SK-N-SH treated with all-trans-retinoic acid at 6 μM for 48 hours (cell line): ENCODE results near the gene ARHGDIB.
A peak's percentile ranks its signal among the peaks of the same experiment; 100 is the strongest.

Experiments
- ATAC-seq: fragments of 200-7000 bp; cut with Tn5 transposase; 3 replicates; pipeline ENCODE4 v1.9.1; 2020; ENCODE audit warnings: mild to moderate bottlenecking, moderate library complexity
- ARNTL ChIP-seq: fragments of 450-650 bp; formaldehyde crosslinking; IDR thresholded peaks from 2 replicates; pipeline ENCODE4 v1.5.0; 2020; ENCODE audit warnings: low read depth, mild to moderate bottlenecking, moderate library complexity, borderline replicate concordance
- CSDC2 ChIP-seq: fragments of 250-450 bp; sonication (Bioruptor Pico); IDR thresholded peaks from 2 replicates; pipeline ENCODE4 v1.5.0; 2020; ENCODE audit warnings: mild to moderate bottlenecking, moderate library complexity
- CSRNP3 ChIP-seq: fragments of 250-450 bp; sonication (Bioruptor Pico); IDR thresholded peaks from 2 replicates; pipeline ENCODE4 v1.5.1; 2021; ENCODE audit warnings: mild to moderate bottlenecking, moderate library complexity
- ESRRG ChIP-seq: fragments of 250-450 bp; sonication (Bioruptor Pico); IDR thresholded peaks from 2 replicates; pipeline ENCODE4 v1.6.1; 2021; ENCODE audit warnings: mild to moderate bottlenecking
- GLIS3 ChIP-seq: fragments of 250-450 bp; sonication (Bioruptor Pico); IDR thresholded peaks from 2 replicates; pipeline ENCODE4 v1.5.0; 2020; ENCODE audit warnings: mild to moderate bottlenecking, moderate library complexity
- ISL1 ChIP-seq: fragments of 250-450 bp; sonication (Bioruptor Pico); IDR thresholded peaks from 2 replicates; pipeline ENCODE4 v2.1.2; 2022; ENCODE audit warnings: mild to moderate bottlenecking, moderate library complexity
- OSR1 ChIP-seq: fragments of 250-450 bp; sonication (Bioruptor Pico); IDR thresholded peaks from 2 replicates; pipeline ENCODE4 v1.8.0; 2022; ENCODE audit warnings: moderate library complexity, mild to moderate bottlenecking, inconsistent platforms
- PATZ1 ChIP-seq: fragments of 250-450 bp; sonication (Bioruptor Pico); IDR thresholded peaks from 2 replicates; pipeline ENCODE4 v1.8.0; 2020; ENCODE audit warnings: mild to moderate bottlenecking, moderate library complexity, borderline replicate concordance
- PPARA ChIP-seq: fragments of 250-450 bp; sonication (Bioruptor Pico); IDR thresholded peaks from 2 replicates; pipeline ENCODE4 v1.5.0; 2020; ENCODE audit warnings: mild to moderate bottlenecking, borderline replicate concordance
- SNAI2 ChIP-seq: fragments of 250-450 bp; sonication (Bioruptor Pico); IDR thresholded peaks from 2 replicates; pipeline ENCODE4 v1.5.0; 2020; ENCODE audit warnings: mild to moderate bottlenecking, moderate library complexity
- TCF4 ChIP-seq: fragments of 250-450 bp; sonication (Bioruptor Pico); IDR thresholded peaks from 2 replicates; pipeline ENCODE4 v1.8.0; 2021; ENCODE audit warnings: mild to moderate bottlenecking, moderate library complexity, borderline replicate concordance
- TOX ChIP-seq: fragments of 250-450 bp; sonication (Bioruptor Pico); IDR thresholded peaks from 2 replicates; pipeline ENCODE4 v1.8.0; 2021; ENCODE audit warnings: mild to moderate bottlenecking, moderate library complexity, borderline replicate concordance
- ZC3H10 ChIP-seq: fragments of 250-450 bp; sonication (Bioruptor Pico); IDR thresholded peaks from 2 replicates; pipeline ENCODE4 v1.5.1; 2021; ENCODE audit warnings: mild to moderate bottlenecking, moderate library complexity
- ZFP3 ChIP-seq: fragments of 250-450 bp; sonication (Bioruptor Pico); IDR thresholded peaks from 2 replicates; pipeline ENCODE4 v1.5.0; 2020; ENCODE audit warnings: mild to moderate bottlenecking, moderate library complexity
- ZFP30 ChIP-seq: fragments of 450-650 bp; formaldehyde crosslinking; IDR thresholded peaks from 2 replicates; pipeline ENCODE4 v1.5.0; 2022; ENCODE audit warnings: mild to moderate bottlenecking, moderate library complexity
- ZNF565 ChIP-seq: fragments of 450-650 bp; formaldehyde crosslinking; conservative IDR thresholded peaks from 2 replicates; pipeline ENCODE4 v1.5.0; 2020; ENCODE audit warnings: low read depth, mild to moderate bottlenecking, moderate library complexity
- ZNF70 ChIP-seq: fragments of 450-650 bp; formaldehyde crosslinking; IDR thresholded peaks from 2 replicates; pipeline ENCODE4 v1.5.0; 2020; ENCODE audit warnings: mild to moderate bottlenecking, moderate library complexity
- ZNF8 ChIP-seq: fragments of 450-650 bp; formaldehyde crosslinking; IDR thresholded peaks from 2 replicates; pipeline ENCODE4 v1.5.0; 2020; ENCODE audit warnings: mild to moderate bottlenecking, moderate library complexity
- TF ChIP-seq, protein P1 (sequence below): fragments of 250-450 bp; sonication (Bioruptor Pico); IDR thresholded peaks from 2 replicates; pipeline ENCODE4 v1.8.0; 2021; ENCODE audit warnings: low read depth, mild to moderate bottlenecking, moderate library complexity, borderline replicate concordance
- TF ChIP-seq, protein P2 (sequence below): fragments of 250-450 bp; sonication (Bioruptor Pico); IDR thresholded peaks from 2 replicates; pipeline ENCODE4 v1.5.0; 2020; ENCODE audit warnings: mild to moderate bottlenecking, moderate library complexity

Gene ARHGDIB

GRCh38 chr12:14952299-14952921 is 9.0 kb downstream of the ARHGDIB start:
- peak; percentile 26 for TF ChIP-seq ISL1 (CRISPR knock-in tag)
- peak; percentile 34; the same call in 1 of the 2 replicates for TF ChIP-seq ZC3H10
- TF ChIP-seq TOX, result no peak; the same call in 1 of the 2 replicates
- TF ChIP-seq CSDC2 (CRISPR knock-in tag), result 0 out of 2 replicates have a peak, but pooled peaks have one; percentile 24
- 0 out of 2 replicates have a peak, but pooled peaks have one; percentile 58 for TF ChIP-seq ZFP3 (CRISPR knock-in tag)
- no peak for TF ChIP-seq ARNTL (CRISPR knock-in tag)

DNA sequence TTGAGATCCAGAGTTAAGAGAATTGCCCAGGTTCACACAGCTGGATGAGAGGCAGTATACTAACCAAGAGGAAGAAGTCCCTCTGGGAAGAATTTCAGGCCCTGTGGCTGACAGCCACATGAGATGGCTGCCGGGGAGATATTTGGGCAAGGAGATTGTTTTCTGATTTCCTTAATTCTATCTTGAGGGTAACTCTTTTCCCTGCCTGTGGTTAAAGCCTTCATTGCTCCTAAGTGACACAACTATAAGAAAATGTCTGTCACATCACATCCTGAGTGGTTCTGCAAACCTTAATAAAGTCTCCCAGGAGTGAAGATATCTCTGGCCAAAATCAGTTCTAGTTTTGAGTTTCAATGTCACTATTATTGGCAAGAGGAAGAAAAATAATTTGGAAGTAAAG is 9.6 kb downstream of the ARHGDIB start:
- ATAC-seq, result no peak
- TF ChIP-seq ZFP30 (CRISPR knock-in tag), result no peak
- TF ChIP-seq, protein P1, sequence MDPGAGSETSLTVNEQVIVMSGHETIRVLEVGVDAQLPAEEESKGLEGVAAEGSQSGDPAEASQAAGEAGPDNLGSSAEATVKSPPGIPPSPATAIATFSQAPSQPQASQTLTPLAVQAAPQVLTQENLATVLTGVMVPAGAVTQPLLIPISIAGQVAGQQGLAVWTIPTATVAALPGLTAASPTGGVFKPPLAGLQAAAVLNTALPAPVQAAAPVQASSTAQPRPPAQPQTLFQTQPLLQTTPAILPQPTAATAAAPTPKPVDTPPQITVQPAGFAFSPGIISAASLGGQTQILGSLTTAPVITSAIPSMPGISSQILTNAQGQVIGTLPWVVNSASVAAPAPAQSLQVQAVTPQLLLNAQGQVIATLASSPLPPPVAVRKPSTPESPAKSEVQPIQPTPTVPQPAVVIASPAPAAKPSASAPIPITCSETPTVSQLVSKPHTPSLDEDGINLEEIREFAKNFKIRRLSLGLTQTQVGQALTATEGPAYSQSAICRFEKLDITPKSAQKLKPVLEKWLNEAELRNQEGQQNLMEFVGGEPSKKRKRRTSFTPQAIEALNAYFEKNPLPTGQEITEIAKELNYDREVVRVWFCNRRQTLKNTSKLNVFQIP (CRISPR knock-in tag), result no peak
- no peak for TF ChIP-seq ESRRG (CRISPR knock-in tag)
- TF ChIP-seq PATZ1 (CRISPR knock-in tag), result no peak
- no peak for TF ChIP-seq ZNF8 (CRISPR knock-in tag)
- TF ChIP-seq CSDC2 (CRISPR knock-in tag), result no peak
- no peak for TF ChIP-seq OSR1 (CRISPR knock-in tag)
- no peak for TF ChIP-seq ISL1 (CRISPR knock-in tag)
- TF ChIP-seq, protein P2, sequence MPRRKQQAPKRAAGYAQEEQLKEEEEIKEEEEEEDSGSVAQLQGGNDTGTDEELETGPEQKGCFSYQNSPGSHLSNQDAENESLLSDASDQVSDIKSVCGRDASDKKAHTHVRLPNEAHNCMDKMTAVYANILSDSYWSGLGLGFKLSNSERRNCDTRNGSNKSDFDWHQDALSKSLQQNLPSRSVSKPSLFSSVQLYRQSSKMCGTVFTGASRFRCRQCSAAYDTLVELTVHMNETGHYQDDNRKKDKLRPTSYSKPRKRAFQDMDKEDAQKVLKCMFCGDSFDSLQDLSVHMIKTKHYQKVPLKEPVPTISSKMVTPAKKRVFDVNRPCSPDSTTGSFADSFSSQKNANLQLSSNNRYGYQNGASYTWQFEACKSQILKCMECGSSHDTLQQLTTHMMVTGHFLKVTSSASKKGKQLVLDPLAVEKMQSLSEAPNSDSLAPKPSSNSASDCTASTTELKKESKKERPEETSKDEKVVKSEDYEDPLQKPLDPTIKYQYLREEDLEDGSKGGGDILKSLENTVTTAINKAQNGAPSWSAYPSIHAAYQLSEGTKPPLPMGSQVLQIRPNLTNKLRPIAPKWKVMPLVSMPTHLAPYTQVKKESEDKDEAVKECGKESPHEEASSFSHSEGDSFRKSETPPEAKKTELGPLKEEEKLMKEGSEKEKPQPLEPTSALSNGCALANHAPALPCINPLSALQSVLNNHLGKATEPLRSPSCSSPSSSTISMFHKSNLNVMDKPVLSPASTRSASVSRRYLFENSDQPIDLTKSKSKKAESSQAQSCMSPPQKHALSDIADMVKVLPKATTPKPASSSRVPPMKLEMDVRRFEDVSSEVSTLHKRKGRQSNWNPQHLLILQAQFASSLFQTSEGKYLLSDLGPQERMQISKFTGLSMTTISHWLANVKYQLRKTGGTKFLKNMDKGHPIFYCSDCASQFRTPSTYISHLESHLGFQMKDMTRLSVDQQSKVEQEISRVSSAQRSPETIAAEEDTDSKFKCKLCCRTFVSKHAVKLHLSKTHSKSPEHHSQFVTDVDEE (CRISPR knock-in tag), result no peak
- TF ChIP-seq GLIS3 (CRISPR knock-in tag), result no peak
- no peak for TF ChIP-seq CSRNP3 (CRISPR knock-in tag)
- TF ChIP-seq SNAI2 (CRISPR knock-in tag), result no peak
- no peak for TF ChIP-seq ZC3H10
- TF ChIP-seq ARNTL (CRISPR knock-in tag), result no peak
- TF ChIP-seq ZFP3 (CRISPR knock-in tag), result no peak
- no peak for TF ChIP-seq ZNF70 (CRISPR knock-in tag)
- TF ChIP-seq TCF4 (CRISPR knock-in tag), result no peak
- TF ChIP-seq, all 23 proteins: peak for 0

More at GRCh38 chr12:14952299-14952921, 9.0 kb downstream of the ARHGDIB start:
- peak; percentile 91 for ATAC-seq

DNA sequence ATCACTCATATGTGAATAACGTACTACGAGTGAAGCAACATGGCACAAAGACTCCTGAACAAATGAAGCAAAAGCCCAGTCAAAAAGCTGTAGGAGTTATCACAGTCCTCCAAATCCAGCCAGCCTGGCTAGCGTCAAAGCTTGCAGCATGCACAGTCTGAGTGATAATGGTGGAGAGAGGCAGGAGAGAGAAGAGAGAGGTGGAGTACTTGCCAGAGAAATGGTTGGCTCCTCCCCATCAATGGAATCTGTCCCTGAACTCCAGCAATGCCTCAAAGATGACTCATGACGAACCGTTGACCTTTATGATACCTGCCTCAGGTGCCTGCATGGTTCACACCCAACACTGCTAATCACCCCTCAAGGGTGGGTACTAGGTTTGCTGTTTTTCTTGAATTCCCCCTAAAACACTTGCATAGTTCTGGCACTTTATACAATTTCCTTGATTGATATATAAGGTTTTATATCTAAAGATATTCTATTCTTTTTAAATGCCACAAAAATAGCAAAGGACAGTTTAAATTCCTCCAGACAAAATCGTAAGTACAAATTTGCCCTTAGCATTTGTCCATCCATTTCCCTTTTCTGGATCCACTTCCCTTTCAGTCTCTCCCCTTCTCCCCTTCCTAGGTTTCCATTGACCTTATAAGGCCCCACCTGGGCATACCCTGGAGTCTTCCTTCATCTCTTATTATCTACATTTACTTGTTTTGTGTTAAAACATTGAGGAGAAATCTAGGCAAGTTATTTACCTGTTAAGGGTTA is 10.2 kb downstream of the ARHGDIB start:
- ATAC-seq, result peak; percentile 15; the same call in 2 of the 3 replicates
- TF ChIP-seq ZC3H10 (no peak), ISL1 (CRISPR knock-in tag) (0 out of 2 replicates have a peak, but pooled peaks have one; percentile 7)

DNA sequence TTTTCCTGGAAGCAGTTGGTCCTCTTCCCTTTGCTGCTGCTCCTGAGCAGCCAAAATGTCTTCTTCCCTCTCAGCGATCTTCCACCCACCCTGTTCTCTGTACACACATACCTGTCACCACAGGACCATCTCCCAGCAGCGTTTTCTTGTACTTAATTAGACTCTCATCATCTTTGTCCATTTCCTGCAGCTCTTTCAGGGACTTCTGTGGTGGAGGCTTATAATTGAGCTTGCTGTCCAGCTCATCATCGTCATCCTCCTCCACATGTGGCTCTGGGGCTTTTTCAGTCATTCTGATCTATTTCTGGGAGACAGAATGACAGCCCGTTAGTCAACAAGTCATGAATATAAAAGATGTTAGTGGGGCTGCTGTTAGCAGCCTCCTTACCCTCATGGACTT is 11.0 kb downstream of the ARHGDIB start:
- ATAC-seq, result no peak

More for the DNA sequence above, 11.0 kb downstream of the ARHGDIB start:
- TF ChIP-seq ZC3H10, result no peak
- no peak for TF ChIP-seq TOX
- TF ChIP-seq ESRRG (CRISPR knock-in tag), result no peak
- no peak for TF ChIP-seq ZNF565 (CRISPR knock-in tag)
- TF ChIP-seq PATZ1 (CRISPR knock-in tag), result no peak
- TF ChIP-seq OSR1 (CRISPR knock-in tag), result no peak
- no peak for TF ChIP-seq PPARA
- no peak for TF ChIP-seq GLIS3 (CRISPR knock-in tag)
- TF ChIP-seq CSRNP3 (CRISPR knock-in tag), result no peak
- TF ChIP-seq ISL1 (CRISPR knock-in tag), result no peak
